Esophagus squamous epithelium (tissue), 5 donors: ENCODE data around the gene MYO1F. TPM values are rescaled to one million over a fixed set of nuclear protein-coding genes. Genes with fewer than 3 reads are reported as not detected.

ENCODE experiments used
- DNase-seq: peaks from one replicate; lab custom pipeline; 2025; lab: John Stamatoyannopoulos, UW
- H3K27ac ChIP-seq, 4 donors: fragments of 200-600 bp; sonication (generic); one replicate each; pipeline ENCODE4 v1.5.1; 2016 to 2019; ENCODE audit warnings: mild to moderate bottlenecking in 1 of 4
- H3K27me3 ChIP-seq, 4 donors: fragments of 200-600 bp; sonication (generic); 1 replicate in 3 of 4; 2 replicates in 1 of 4; pipeline versions ENCODE4 v1.5.1 to v1.6.0; 2017 to 2021; ENCODE audit warnings: antibody characterized with exemption in 1 of 4
- H3K36me3 ChIP-seq, 3 donors: fragments of 200-600 bp; sonication (generic); one replicate each; pipeline ENCODE4 v1.5.1; 2016 to 2019
- H3K4me1 ChIP-seq, 3 donors: fragments of 200-600 bp; sonication (generic); one replicate each; pipeline ENCODE4 v1.5.1; 2017 to 2019
- H3K4me3 ChIP-seq, 4 donors: fragments of 200-600 bp; sonication (generic); 1 replicate in 3 of 4; 2 replicates in 1 of 4; pipeline ENCODE4 v1.5.1; 2016 to 2019; ENCODE audit warnings: mild to moderate bottlenecking in 2 of 4, moderate library complexity in 1 of 4
- H3K9me3 ChIP-seq, 3 donors: fragments of 200-600 bp; sonication (generic); one replicate each; pipeline ENCODE4 v1.5.1; 2016 to 2019
- POLR2A ChIP-seq, 4 donors: fragments of 450-650 bp; IDR thresholded peaks; one replicate each; pipeline ENCODE4 v1.6.1; 2017; ENCODE audit warnings: antibody characterized with exemption in 4 of 4, mild to moderate bottlenecking in 4 of 4, moderate library complexity in 3 of 4
- WGBS, 2 donors: methylation state at CpG; one replicate each; pipeline ENCODE4 v1.1.5; 2018; 5-methylcytosine and 5-hydroxymethylcytosine counted together
- intact Hi-C: fragments of 100-400 bp; cut with DNase I; formaldehyde crosslinking; loops from one replicate; pipeline ENCODE4 v1.15.0; 2022
- total RNA-seq, 4 donors: library from RNA; depleted of rRNA; stranded (reverse); fragments of >200 nt; gene quantifications; one replicate each; pipeline ENCODE4 v1.1.0, GENCODE V29; 2016
- TF ChIP-seq, protein P1 (sequence below), 6 experiments: fragments of 450-650 bp in 4 of 6; fragments of 200-600 bp in 2 of 6; sonication (generic) in 2 of 6; IDR thresholded peaks; one replicate each; pipeline ENCODE4 v1.5.1; 2016 to 2019; ENCODE audit warnings: antibody characterized with exemption in 6 of 6, mild to moderate bottlenecking in 4 of 6, moderate library complexity in 4 of 6
- donor health status: DM: yes; HTN: yes; CAD: no.

Gene MYO1F
- total RNA-seq, 4 donors from 2014 or later, result 1.6 to 14.3 (median 8.5) TPM

DNA sequence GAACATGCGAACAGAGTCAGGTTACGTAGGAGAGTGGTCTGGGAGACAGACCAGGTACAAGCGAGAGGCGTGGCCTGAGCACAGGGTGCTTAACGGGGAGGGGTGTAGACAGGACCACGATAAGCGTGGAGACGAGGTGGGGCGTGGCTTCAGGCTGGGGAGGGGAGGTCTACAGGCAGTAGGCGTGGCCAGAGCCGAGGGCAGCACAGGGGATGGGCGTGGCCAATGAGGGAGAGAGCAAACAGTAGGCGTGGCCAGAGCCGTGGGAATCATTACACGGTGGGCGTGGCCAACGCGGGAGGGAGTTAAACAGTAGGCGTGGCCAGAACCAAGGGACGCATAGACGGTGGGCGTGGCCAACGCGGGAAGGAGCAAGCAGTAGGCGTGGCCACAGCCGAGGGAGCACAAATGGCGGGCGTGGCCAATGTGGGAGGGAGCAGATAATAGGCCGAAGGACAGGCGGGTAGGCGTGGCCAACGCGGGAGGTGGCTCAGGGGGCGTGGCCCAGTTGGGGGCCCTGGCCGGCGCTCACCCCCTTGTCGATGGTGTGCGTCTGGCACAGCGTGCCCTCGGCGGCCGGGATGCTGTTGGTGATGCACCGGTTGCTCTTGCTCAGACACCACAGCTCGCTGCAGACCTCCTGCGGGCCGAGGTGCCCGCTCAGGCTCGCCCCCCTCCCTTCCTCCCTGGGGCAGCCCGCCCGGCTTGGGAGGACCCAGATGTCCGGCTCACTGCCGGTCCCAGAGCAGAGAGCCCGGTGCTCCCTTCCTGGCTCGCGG, 15.2 kb upstream of the MYO1F start:
- TF ChIP-seq, protein P1, sequence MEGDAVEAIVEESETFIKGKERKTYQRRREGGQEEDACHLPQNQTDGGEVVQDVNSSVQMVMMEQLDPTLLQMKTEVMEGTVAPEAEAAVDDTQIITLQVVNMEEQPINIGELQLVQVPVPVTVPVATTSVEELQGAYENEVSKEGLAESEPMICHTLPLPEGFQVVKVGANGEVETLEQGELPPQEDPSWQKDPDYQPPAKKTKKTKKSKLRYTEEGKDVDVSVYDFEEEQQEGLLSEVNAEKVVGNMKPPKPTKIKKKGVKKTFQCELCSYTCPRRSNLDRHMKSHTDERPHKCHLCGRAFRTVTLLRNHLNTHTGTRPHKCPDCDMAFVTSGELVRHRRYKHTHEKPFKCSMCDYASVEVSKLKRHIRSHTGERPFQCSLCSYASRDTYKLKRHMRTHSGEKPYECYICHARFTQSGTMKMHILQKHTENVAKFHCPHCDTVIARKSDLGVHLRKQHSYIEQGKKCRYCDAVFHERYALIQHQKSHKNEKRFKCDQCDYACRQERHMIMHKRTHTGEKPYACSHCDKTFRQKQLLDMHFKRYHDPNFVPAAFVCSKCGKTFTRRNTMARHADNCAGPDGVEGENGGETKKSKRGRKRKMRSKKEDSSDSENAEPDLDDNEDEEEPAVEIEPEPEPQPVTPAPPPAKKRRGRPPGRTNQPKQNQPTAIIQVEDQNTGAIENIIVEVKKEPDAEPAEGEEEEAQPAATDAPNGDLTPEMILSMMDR (IDR thresholded peaks at IDR 0.05), result no peak
- Histone ChIP-seq H3K27me3 (peaks cover 0 to 13% (median 0%) of the 10 kb centered on the region in 4 donors), H3K4me1 (peaks cover 9 to 36% (median 10%) of the 10 kb centered on the region in 3 donors), H3K4me3 (peak overlapping the region in 3 of 4 donors; percentile 38 to 57 (median 41)), H3K36me3 (peaks cover 0 to 26% (median 0%) of the 10 kb centered on the region in 3 donors), H3K9me3 (peaks cover 0 to 7% (median 0%) of the 10 kb centered on the region in 3 donors), H3K27ac (peak overlapping the region in 3 of 4 donors; percentile 1 to 53 (median 28))
- peak; percentile 64 for DNase-seq
- intact Hi-C loops, result no loop called here
- WGBS, 2 donors, result 5 to 8% methylated on average over 30 to 34 of the region's 55 CpGs

GRCh38 chr19:8589177-8589714, 12.0 kb upstream of the MYO1F start:
- Histone ChIP-seq H3K27me3 (peaks cover 0 to 21% (median 0%) of the 10 kb centered on the region in 4 donors), H3K4me1 (peaks cover 9 to 19% (median 10%) of the 10 kb centered on the region in 3 donors), H3K27ac (no peak overlapping the region), H3K4me3 (no peak overlapping the region), H3K9me3 (peaks cover 0 to 7% (median 0%) of the 10 kb centered on the region in 3 donors), H3K36me3 (peaks cover 0 to 29% (median 0%) of the 10 kb centered on the region in 3 donors)
- no peak for TF ChIP-seq POLR2A (IDR thresholded peaks at IDR 0.05)
- TF ChIP-seq, protein P1 (IDR thresholded peaks at IDR 0.05), result no peak
- DNase-seq, result no peak
- WGBS, 2 donors, result 80 to 92% methylated on average over 1 to 14 of the region's 32 CpGs
- intact Hi-C loops, result loop anchor here (10.0 kb wide), 1 partner anchor 234 kb away; no protein-coding TSS in a partner anchor

DNA sequence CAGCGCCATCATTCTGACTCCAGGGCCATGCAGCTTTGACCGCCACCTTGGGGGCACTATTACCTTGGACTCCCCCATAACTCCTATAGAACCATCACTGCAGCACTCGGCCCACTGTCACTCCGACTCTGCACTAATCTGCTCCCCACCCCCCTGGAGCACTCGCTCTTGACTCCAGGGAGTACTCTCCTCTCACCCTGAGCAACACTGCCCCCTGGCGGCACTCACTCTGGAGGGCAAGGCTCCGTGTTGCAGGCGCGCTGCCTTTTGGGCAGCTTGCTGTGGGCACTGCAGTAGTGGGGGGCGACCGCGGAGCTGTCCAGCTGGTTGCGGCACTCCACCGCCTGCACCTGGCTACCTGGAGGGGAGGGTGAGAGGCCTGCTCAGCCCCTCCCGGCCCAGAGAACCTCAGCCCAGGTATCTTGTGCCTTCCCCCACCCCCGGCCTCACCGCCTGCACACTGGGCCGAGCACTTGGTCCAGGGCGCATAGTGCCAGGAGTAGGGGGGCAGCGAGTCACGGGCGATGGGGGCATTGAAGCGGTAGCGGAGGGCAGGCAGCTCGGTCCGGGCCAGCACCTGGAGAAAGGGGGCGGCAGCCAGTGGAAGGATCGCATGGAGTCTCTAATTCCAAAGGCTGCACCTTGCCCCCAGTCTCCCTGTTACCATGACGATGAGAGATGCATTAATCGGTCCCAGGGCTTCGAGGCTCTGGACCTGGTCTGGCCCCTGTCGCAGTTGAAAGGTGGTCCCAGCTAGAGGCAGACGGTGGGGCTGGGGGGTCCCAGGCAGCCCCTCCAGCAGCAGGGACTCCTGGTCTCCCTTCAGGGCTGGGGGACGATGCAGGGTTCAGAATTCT, 8.9 kb upstream of the MYO1F start:
- DNase-seq, result no peak
- no peaks in the 10 kb centered on the region for H3K9me3 ChIP-seq
- peaks cover 0 to 2% (median 0%) of the 10 kb centered on the region in 3 donors for H3K4me1 ChIP-seq
- H3K36me3 ChIP-seq, result peaks cover 0 to 30% (median 0%) of the 10 kb centered on the region in 3 donors
- peaks cover 0 to 8% (median 0%) of the 10 kb centered on the region in 4 donors for H3K27me3 ChIP-seq
- intact Hi-C loops, result loop anchor here (10.0 kb wide), 1 partner anchor 231 kb away; no protein-coding TSS in a partner anchor
- no peak for TF ChIP-seq POLR2A (IDR thresholded peaks at IDR 0.05)
- TF ChIP-seq, protein P1 (IDR thresholded peaks at IDR 0.05), result peak; percentile 40 to 65 (median 48)
- WGBS, 2 donors, result 51 to 68% methylated on average over 5 to 24 of the region's 34 CpGs
- H3K27ac ChIP-seq, result no peak overlapping the region
- no peak overlapping the region for H3K4me3 ChIP-seq

DNA sequence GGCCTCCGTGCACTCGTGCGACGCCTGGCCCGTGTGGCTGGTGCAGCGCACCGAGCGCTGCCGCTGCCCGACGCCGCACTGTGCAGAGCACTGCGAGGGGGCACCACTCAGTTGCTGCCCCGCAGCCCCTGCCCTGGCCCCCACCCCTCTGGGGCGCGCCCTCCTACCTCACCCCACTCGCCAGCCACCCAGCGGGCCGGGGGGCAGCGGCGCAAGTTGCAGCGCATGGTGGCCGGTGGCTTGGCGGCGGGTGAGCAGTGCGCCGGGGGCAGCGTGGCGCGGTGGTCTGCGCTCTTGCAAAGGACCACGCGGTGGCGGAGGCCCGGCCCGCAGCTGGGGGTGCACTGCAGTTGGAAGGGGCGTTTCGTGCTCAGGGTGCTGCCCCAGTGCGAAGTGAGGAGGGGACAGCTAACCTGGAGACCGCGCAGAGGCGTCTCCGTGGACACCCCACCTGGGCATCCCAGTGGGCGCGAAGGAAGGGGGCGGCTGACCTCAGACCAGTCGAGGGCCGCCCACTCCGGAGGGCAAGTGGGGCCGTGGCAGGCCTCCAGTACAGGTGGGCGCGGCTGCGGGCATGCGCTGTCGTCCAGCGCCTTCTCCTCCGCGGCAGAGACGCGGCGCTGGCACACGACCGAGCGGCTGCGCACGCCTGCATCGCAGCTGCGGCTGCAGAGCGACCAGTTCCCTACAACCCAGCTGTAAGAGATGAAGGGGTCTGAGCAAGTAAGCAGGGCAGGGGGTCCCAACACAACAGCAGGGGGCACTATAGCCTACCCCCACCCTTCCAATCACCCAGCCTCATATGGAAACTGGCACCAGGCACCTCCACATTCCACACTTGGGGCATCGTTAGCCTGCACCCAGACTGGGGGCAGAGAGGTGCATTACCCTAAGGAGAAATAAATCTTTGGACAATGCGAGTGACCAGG, 8.0 kb upstream of the MYO1F start:
- WGBS, 2 donors, result 64 to 67% methylated on average over 11 to 16 of the region's 71 CpGs
- Histone ChIP-seq H3K9me3 (no peaks in the 10 kb centered on the region), H3K4me1 (peaks cover 0 to 10% (median 8%) of the 10 kb centered on the region in 3 donors), H3K36me3 (peaks cover 0 to 30% (median 0%) of the 10 kb centered on the region in 3 donors), H3K4me3 (no peak overlapping the region), H3K27ac (no peak overlapping the region), H3K27me3 (peaks cover 0 to 8% (median 0%) of the 10 kb centered on the region in 4 donors)
- DNase-seq, result no peak
- intact Hi-C loops, result loop anchor here (10.0 kb wide), 1 partner anchor 230 kb away; no protein-coding TSS in a partner anchor
- TF ChIP-seq, protein P1 (IDR thresholded peaks at IDR 0.05), result no peak
- TF ChIP-seq POLR2A (IDR thresholded peaks at IDR 0.05), result no peak
